HEK293 (cell line): ENCODE results near the gene HOXA11.

Experiments
- CTCF ChIA-PET: fragments of 350-600 bp; formaldehyde crosslinking; extraction: SDS; loops from one replicate; lab custom pipeline; 2021; ENCODE audit warnings: antibody characterized with exemption; lab: Yijun Ruan, JAX
- POLR2A ChIA-PET: fragments of 300-600 bp; formaldehyde crosslinking; extraction: SDS; loops from one replicate; lab custom pipeline; 2020; ENCODE audit warnings: antibody characterized with exemption, inconsistent platforms; lab: Yijun Ruan, JAX
- H3K27ac ChIP-seq: fragments of 200-500 bp; sonication (Bioruptor generic); 2 replicates; pipeline ENCODE4 v1.5.1; 2014; ENCODE audit warnings: low read depth, low read length, control low read depth, inconsistent platforms; ENCODE audit errors: extremely low read depth
- H3K36me3 ChIP-seq, 2 experiments: fragments of 200-500 bp in 1 of 2; sonication (Bioruptor generic) in 1 of 2; 1 replicate in 1 of 2; 2 replicates in 1 of 2; pipeline ENCODE4 v1.5.1; 2014 to 2017; ENCODE audit warnings: inconsistent platforms in 2 of 2, low read length in 2 of 2; ENCODE audit not compliant: control insufficient read depth in 2 of 2, insufficient read depth in 1 of 2
- H3K4me1 ChIP-seq: fragments of 200-500 bp; sonication (Bioruptor generic); 2 replicates; pipeline ENCODE4 v1.5.1; 2014; ENCODE audit warnings: mild to moderate bottlenecking, low read length, inconsistent platforms; ENCODE audit not compliant: control insufficient read depth, insufficient read depth
- H3K4me3 ChIP-seq: 2 replicates; pipeline ENCODE4 v1.5.1; 2011; ENCODE audit warnings: low read depth, mild to moderate bottlenecking, control low read depth, low read length, moderate library complexity
- H3K9me3 ChIP-seq: fragments of 200-500 bp; sonication (Bioruptor generic); 2 replicates; pipeline ENCODE4 v1.5.1; 2014; ENCODE audit warnings: low read depth, low read length, inconsistent platforms; ENCODE audit not compliant: control insufficient read depth, insufficient read depth
- KLF17 ChIP-seq: fragments of 450-650 bp; formaldehyde crosslinking; IDR thresholded peaks from 2 replicates; pipeline ENCODE4 v1.5.1; 2016; ENCODE audit warnings: missing biosample characterization, missing genetic modification characterization
- KLF8 ChIP-seq: fragments of 450-650 bp; formaldehyde crosslinking; IDR thresholded peaks from 2 replicates; pipeline ENCODE4 v1.5.1; 2016; ENCODE audit warnings: missing biosample characterization, missing genetic modification characterization
- OSR2 ChIP-seq: fragments of 450-650 bp; formaldehyde crosslinking; IDR thresholded peaks from 2 replicates; pipeline ENCODE4 v1.5.1; 2016; ENCODE audit warnings: missing biosample characterization, missing genetic modification characterization
- OVOL3 ChIP-seq: fragments of 450-650 bp; formaldehyde crosslinking; IDR thresholded peaks from 2 replicates; pipeline ENCODE4 v1.5.1; 2016; ENCODE audit warnings: missing biosample characterization, missing genetic modification characterization
- SP3 ChIP-seq: fragments of 450-650 bp; formaldehyde crosslinking; IDR thresholded peaks from 2 replicates; pipeline ENCODE4 v1.5.1; 2016; ENCODE audit warnings: missing biosample characterization, missing genetic modification characterization
- WT1 ChIP-seq: fragments of 450-650 bp; formaldehyde crosslinking; IDR thresholded peaks from 2 replicates; pipeline ENCODE4 v1.5.1; 2016; ENCODE audit warnings: missing biosample characterization, missing genetic modification characterization
- ZBTB1 ChIP-seq: fragments of 450-650 bp; formaldehyde crosslinking; IDR thresholded peaks from 2 replicates; pipeline ENCODE4 v1.5.1; 2016; ENCODE audit warnings: missing biosample characterization, missing genetic modification characterization
- ZBTB10 ChIP-seq: fragments of 450-650 bp; formaldehyde crosslinking; IDR thresholded peaks from 2 replicates; pipeline ENCODE4 v1.5.1; 2016; ENCODE audit warnings: missing biosample characterization, missing genetic modification characterization
- ZFHX2 ChIP-seq: fragments of 450-650 bp; formaldehyde crosslinking; conservative IDR thresholded peaks from 2 replicates; pipeline ENCODE4 v1.5.1; 2016; ENCODE audit warnings: missing biosample characterization, missing genetic modification characterization
- ZNF155 ChIP-seq: fragments of 450-650 bp; formaldehyde crosslinking; IDR thresholded peaks from 2 replicates; pipeline ENCODE4 v1.5.1; 2016; ENCODE audit warnings: missing biosample characterization, missing genetic modification characterization
- ZNF184 ChIP-seq: fragments of 450-650 bp; IDR thresholded peaks from 2 replicates; pipeline ENCODE4 v1.5.1; 2018; ENCODE audit warnings: missing biosample characterization, mild to moderate bottlenecking, missing genetic modification characterization
- ZNF23 ChIP-seq: fragments of 450-650 bp; formaldehyde crosslinking; IDR thresholded peaks from 2 replicates; pipeline ENCODE4 v1.5.1; 2016; ENCODE audit warnings: missing biosample characterization, missing genetic modification characterization, borderline replicate concordance
- ZNF266 ChIP-seq: fragments of 450-650 bp; formaldehyde crosslinking; IDR thresholded peaks from 2 replicates; pipeline ENCODE4 v1.5.1; 2016; ENCODE audit warnings: missing biosample characterization, missing genetic modification characterization, low read depth
- ZNF302 ChIP-seq: fragments of 450-650 bp; formaldehyde crosslinking; IDR thresholded peaks from 2 replicates; pipeline ENCODE4 v1.5.1; 2016; ENCODE audit warnings: missing biosample characterization, missing genetic modification characterization, low read depth
- ZNF416 ChIP-seq: fragments of 450-650 bp; formaldehyde crosslinking; IDR thresholded peaks from 2 replicates; pipeline ENCODE4 v1.5.1; 2016; ENCODE audit warnings: missing biosample characterization, missing genetic modification characterization
- ZNF423 ChIP-seq: fragments of 450-650 bp; formaldehyde crosslinking; IDR thresholded peaks from 2 replicates; pipeline ENCODE4 v1.5.1; 2016; ENCODE audit warnings: missing biosample characterization, missing genetic modification characterization
- ZNF48 ChIP-seq: fragments of 450-650 bp; formaldehyde crosslinking; IDR thresholded peaks from 2 replicates; pipeline ENCODE4 v1.5.1; 2016; ENCODE audit warnings: missing biosample characterization, missing genetic modification characterization
- TF ChIP-seq, protein P1 (sequence below): fragments of 450-650 bp; formaldehyde crosslinking; IDR thresholded peaks from 2 replicates; pipeline ENCODE4 v1.5.1; 2016; ENCODE audit warnings: missing biosample characterization, missing genetic modification characterization, borderline replicate concordance
- TF ChIP-seq, protein P2 (sequence below): fragments of 450-650 bp; formaldehyde crosslinking; conservative IDR thresholded peaks from 2 replicates; pipeline ENCODE4 v1.5.1; 2016; ENCODE audit warnings: low read depth, missing biosample characterization, missing genetic modification characterization
- TF ChIP-seq, protein P3 (sequence below): fragments of 450-650 bp; formaldehyde crosslinking; IDR thresholded peaks from 2 replicates; pipeline ENCODE4 v1.5.1; 2017; ENCODE audit warnings: missing biosample characterization, missing genetic modification characterization

The HOXA11 gene

DNA sequence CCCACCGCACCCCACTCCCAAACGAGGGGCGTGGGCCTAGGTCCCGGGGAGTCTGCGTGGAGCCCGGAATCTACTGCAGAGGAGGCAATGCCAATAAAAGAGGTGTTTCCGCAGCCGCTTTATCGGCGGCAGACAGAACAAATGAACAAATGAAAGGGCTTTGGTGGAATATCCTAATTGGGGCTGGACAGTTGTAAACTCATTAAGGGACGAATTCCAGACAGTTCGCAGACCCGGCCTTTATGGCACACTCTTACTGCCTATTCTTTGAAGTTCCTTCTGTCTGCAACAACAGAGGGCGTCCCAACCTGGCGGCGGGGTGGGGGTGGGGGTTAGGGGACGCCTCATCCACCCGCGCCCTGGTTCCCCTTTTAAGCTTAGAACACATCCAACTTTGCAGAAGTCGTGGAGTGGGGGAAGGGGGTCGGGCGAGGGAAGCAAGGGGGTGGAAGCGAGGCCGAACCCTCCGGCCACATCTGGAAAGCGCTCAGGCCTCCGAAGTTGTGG, 23.8 kb downstream of the HOXA11 start:
- peak overlapping the region; percentile 100 for H3K27ac ChIP-seq
- ChIA-PET CTCF (interaction anchor here (0.5 to 3.7 kb wide), 26 partner anchors 9 to 1765 kb away, joined by 3 to 50 read pairs (median 4); partner anchors contain the start of genes HOXA5 and HOXA6), POLR2A (interaction anchor here (0.9 to 4.1 kb wide), 19 partner anchors 9 to 1305 kb away, joined by 3 to 42 read pairs (median 6); partner anchors contain the start of genes HOXA11, HOXA3, HOXA4 and HOXA5)
- peak overlapping the region; percentile 39 for H3K4me3 ChIP-seq
- H3K4me1 ChIP-seq: peaks cover 12% of the 10 kb centered on the region
- no peaks in the 10 kb centered on the region for H3K9me3 ChIP-seq
- H3K36me3 ChIP-seq: peaks cover 18 to 25% of the 10 kb centered on the region in 2 experiments
- peak; percentile 66 for TF ChIP-seq OSR2
- TF ChIP-seq ZNF23 (tag by site-specific recombination): no peak
- TF ChIP-seq ZBTB10: peak; percentile 95
- no peak for TF ChIP-seq ZNF155 (tag by site-specific recombination)
- TF ChIP-seq ZNF423 (tag by site-specific recombination): peak; percentile 57; the same call in 1 of the 2 replicates
- no peak for TF ChIP-seq ZNF416 (tag by site-specific recombination)
- TF ChIP-seq WT1 (tag by site-specific recombination): peak; percentile 69; the same call in 1 of the 2 replicates
- TF ChIP-seq, protein P1, sequence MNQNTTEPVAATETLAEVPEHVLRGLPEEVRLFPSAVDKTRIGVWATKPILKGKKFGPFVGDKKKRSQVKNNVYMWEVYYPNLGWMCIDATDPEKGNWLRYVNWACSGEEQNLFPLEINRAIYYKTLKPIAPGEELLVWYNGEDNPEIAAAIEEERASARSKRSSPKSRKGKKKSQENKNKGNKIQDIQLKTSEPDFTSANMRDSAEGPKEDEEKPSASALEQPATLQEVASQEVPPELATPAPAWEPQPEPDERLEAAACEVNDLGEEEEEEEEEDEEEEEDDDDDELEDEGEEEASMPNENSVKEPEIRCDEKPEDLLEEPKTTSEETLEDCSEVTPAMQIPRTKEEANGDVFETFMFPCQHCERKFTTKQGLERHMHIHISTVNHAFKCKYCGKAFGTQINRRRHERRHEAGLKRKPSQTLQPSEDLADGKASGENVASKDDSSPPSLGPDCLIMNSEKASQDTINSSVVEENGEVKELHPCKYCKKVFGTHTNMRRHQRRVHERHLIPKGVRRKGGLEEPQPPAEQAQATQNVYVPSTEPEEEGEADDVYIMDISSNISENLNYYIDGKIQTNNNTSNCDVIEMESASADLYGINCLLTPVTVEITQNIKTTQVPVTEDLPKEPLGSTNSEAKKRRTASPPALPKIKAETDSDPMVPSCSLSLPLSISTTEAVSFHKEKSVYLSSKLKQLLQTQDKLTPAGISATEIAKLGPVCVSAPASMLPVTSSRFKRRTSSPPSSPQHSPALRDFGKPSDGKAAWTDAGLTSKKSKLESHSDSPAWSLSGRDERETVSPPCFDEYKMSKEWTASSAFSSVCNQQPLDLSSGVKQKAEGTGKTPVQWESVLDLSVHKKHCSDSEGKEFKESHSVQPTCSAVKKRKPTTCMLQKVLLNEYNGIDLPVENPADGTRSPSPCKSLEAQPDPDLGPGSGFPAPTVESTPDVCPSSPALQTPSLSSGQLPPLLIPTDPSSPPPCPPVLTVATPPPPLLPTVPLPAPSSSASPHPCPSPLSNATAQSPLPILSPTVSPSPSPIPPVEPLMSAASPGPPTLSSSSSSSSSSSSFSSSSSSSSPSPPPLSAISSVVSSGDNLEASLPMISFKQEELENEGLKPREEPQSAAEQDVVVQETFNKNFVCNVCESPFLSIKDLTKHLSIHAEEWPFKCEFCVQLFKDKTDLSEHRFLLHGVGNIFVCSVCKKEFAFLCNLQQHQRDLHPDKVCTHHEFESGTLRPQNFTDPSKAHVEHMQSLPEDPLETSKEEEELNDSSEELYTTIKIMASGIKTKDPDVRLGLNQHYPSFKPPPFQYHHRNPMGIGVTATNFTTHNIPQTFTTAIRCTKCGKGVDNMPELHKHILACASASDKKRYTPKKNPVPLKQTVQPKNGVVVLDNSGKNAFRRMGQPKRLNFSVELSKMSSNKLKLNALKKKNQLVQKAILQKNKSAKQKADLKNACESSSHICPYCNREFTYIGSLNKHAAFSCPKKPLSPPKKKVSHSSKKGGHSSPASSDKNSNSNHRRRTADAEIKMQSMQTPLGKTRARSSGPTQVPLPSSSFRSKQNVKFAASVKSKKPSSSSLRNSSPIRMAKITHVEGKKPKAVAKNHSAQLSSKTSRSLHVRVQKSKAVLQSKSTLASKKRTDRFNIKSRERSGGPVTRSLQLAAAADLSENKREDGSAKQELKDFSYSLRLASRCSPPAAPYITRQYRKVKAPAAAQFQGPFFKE: no peak
- peak; percentile 78 for TF ChIP-seq ZFHX2 (tag by site-specific recombination)
- TF ChIP-seq ZBTB1 (tag by site-specific recombination): no peak
- TF ChIP-seq ZNF48 (tag by site-specific recombination): no peak
- TF ChIP-seq ZNF302 (tag by site-specific recombination): no peak
- TF ChIP-seq ZNF266 (tag by site-specific recombination): no peak
- 0 out of 2 replicates have a peak, but pooled peaks have one; percentile 22 for TF ChIP-seq SP3
- peak; percentile 77 for TF ChIP-seq KLF17 (tag by site-specific recombination)
- TF ChIP-seq, protein P2, sequence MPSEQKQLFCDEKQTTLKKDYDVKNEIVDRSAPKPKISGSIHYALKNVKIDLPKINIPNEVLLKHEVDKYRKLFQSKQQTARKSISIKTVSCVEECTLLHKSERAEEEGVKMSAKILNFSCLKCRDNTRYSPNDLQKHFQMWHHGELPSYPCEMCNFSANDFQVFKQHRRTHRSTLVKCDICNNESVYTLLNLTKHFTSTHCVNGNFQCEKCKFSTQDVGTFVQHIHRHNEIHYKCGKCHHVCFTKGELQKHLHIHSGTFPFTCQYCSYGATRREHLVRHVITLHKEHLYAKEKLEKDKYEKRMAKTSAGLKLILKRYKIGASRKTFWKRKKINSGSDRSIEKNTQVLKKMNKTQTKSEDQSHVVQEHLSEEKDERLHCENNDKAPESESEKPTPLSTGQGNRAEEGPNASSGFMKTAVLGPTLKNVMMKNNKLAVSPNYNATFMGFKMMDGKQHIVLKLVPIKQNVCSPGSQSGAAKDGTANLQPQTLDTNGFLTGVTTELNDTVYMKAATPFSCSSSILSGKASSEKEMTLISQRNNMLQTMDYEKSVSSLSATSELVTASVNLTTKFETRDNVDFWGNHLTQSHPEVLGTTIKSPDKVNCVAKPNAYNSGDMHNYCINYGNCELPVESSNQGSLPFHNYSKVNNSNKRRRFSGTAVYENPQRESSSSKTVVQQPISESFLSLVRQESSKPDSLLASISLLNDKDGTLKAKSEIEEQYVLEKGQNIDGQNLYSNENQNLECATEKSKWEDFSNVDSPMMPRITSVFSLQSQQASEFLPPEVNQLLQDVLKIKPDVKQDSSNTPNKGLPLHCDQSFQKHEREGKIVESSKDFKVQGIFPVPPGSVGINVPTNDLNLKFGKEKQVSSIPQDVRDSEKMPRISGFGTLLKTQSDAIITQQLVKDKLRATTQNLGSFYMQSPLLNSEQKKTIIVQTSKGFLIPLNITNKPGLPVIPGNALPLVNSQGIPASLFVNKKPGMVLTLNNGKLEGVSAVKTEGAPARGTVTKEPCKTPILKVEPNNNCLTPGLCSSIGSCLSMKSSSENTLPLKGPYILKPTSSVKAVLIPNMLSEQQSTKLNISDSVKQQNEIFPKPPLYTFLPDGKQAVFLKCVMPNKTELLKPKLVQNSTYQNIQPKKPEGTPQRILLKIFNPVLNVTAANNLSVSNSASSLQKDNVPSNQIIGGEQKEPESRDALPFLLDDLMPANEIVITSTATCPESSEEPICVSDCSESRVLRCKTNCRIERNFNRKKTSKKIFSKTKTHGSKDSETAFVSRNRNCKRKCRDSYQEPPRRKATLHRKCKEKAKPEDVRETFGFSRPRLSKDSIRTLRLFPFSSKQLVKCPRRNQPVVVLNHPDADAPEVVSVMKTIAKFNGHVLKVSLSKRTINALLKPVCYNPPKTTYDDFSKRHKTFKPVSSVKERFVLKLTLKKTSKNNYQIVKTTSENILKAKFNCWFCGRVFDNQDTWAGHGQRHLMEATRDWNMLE (tag by site-specific recombination): 0 out of 2 replicates have a peak, but pooled peaks have one; percentile 18
- peak; percentile 34; the same call in 1 of the 2 replicates for TF ChIP-seq OVOL3
- no peak for TF ChIP-seq ZNF184
- peak; percentile 92 for TF ChIP-seq KLF8 (tag by site-specific recombination)
- TF ChIP-seq, protein P3, sequence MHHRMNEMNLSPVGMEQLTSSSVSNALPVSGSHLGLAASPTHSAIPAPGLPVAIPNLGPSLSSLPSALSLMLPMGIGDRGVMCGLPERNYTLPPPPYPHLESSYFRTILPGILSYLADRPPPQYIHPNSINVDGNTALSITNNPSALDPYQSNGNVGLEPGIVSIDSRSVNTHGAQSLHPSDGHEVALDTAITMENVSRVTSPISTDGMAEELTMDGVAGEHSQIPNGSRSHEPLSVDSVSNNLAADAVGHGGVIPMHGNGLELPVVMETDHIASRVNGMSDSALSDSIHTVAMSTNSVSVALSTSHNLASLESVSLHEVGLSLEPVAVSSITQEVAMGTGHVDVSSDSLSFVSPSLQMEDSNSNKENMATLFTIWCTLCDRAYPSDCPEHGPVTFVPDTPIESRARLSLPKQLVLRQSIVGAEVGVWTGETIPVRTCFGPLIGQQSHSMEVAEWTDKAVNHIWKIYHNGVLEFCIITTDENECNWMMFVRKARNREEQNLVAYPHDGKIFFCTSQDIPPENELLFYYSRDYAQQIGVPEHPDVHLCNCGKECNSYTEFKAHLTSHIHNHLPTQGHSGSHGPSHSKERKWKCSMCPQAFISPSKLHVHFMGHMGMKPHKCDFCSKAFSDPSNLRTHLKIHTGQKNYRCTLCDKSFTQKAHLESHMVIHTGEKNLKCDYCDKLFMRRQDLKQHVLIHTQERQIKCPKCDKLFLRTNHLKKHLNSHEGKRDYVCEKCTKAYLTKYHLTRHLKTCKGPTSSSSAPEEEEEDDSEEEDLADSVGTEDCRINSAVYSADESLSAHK (tag by site-specific recombination): peak; percentile 59
